Kidney epithelial cell (primary cell): ENCODE measurements around the gene PRAC2. TPM values are rescaled to one million over a fixed set of nuclear protein-coding genes. Genes with fewer than 3 reads are reported as not detected.

ENCODE experiments used
- DNase-seq: peaks from one replicate; pipeline ENCODE4 v3.0.0-alpha.2; 2010; ENCODE audit warnings: low read depth
- H3K27me3 ChIP-seq: 2 replicates; pipeline ENCODE4 v1.6.0; 2011; ENCODE audit warnings: low read length; ENCODE audit not compliant: control insufficient read depth, insufficient read depth
- H3K36me3 ChIP-seq: 2 replicates; pipeline ENCODE4 v1.5.1; 2011; ENCODE audit warnings: low read length; ENCODE audit not compliant: control insufficient read depth, insufficient read depth
- H3K4me3 ChIP-seq: 2 replicates; pipeline ENCODE4 v1.5.1; 2011; ENCODE audit warnings: low read depth, mild to moderate bottlenecking, control low read depth, low read length
- total RNA-seq: library from RNA; depleted of rRNA; stranded (reverse); fragments of >200 nt; gene quantifications from 2 replicates; pipeline ENCODE4 v1.2.3, GENCODE V29; 2015
- TF ChIP-seq, protein P1 (sequence below): IDR thresholded peaks from 2 replicates; pipeline ENCODE4 v1.5.1; 2011; ENCODE audit warnings: mild to moderate bottlenecking, moderate library complexity, low read length, control low read depth, inconsistent platforms; ENCODE audit not compliant: insufficient read depth, poor library complexity, severe bottlenecking

PRAC2 gene
- total RNA-seq, 1 donor from 2014 or later: not detected

DNA sequence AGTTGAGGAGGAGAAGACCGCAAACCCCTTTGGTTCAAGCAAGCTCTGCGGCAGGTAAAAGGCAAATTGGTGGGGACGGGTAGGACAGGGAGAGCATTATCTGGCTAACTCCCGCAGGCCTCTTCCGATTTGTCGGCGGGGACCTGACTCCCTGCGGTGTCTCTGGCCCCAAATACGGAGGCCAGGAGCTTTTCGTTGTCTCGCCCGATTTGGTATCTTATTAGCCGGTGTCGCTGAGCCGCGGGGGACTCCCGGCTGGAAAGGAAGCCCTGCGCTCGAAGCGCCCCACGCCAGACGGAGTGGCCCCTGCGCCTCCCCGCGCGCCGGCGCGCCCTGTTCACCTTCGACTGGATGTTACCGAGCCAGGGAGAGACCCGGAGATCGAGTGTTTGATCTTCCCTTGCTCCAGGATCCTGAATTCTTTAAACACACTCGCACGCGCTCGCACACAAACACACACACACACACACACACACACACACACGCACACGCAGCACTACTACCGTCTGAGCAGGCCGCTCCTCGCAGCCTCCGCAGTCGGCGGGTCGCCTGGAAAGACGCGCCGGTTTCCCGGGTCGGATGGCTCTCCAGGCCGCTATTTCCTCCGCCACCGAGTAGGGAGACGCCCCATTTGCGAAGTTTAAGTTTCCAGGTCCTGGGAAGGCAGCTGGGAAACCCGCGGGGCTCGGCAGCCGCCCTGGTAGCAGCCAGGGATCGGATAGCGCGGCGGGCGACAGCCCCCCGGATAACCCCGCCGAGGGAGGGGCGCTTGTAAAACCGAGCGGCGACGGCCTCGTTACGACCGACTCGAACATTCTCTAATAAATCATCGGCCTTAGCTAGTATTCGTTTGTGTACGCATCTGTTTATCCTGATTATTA, 4.0 kb upstream of the PRAC2 start:
- TF ChIP-seq, protein P1, sequence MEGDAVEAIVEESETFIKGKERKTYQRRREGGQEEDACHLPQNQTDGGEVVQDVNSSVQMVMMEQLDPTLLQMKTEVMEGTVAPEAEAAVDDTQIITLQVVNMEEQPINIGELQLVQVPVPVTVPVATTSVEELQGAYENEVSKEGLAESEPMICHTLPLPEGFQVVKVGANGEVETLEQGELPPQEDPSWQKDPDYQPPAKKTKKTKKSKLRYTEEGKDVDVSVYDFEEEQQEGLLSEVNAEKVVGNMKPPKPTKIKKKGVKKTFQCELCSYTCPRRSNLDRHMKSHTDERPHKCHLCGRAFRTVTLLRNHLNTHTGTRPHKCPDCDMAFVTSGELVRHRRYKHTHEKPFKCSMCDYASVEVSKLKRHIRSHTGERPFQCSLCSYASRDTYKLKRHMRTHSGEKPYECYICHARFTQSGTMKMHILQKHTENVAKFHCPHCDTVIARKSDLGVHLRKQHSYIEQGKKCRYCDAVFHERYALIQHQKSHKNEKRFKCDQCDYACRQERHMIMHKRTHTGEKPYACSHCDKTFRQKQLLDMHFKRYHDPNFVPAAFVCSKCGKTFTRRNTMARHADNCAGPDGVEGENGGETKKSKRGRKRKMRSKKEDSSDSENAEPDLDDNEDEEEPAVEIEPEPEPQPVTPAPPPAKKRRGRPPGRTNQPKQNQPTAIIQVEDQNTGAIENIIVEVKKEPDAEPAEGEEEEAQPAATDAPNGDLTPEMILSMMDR: no peak
- Histone ChIP-seq H3K36me3 (no peaks in the 10 kb centered on the region), H3K27me3 (peaks cover 70% of the 10 kb centered on the region), H3K4me3 (no peak overlapping the region)
- DNase-seq: no peak

DNA sequence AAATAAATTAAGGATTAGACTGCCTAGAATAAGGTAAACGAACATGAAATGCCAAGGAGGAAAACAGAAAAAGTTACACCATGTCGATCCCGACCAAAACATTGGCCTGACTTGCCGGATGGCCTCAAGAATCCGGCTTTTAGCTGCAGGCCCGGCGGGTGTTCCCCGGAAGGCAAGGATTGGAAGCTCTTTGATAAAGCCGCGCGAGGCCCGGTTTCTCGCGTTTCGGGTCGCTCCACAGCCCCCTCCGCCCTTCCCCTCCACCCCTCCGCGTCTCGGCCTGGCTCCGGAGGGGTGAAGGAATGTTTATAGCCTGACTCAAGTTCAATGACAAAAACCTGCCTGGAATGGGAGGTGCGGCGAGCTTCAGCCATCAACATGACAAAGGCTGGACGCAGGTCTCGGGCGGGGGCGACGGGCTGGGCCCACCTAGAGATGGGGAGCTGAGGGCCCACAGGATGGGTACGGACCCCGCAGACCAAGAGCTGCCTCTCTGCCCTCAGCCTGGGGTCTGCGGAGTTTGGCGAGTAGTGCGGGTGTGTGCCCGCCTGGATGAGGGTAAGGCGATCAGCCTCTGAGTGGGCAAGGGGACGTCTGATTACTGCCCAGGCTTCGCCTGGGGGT, 3.2 kb upstream of the PRAC2 start:
- no peaks in the 10 kb centered on the region for H3K36me3 ChIP-seq
- no peak overlapping the region for H3K4me3 ChIP-seq
- TF ChIP-seq, protein P1: no peak
- no peak for DNase-seq
- peaks cover 77% of the 10 kb centered on the region for H3K27me3 ChIP-seq

DNA sequence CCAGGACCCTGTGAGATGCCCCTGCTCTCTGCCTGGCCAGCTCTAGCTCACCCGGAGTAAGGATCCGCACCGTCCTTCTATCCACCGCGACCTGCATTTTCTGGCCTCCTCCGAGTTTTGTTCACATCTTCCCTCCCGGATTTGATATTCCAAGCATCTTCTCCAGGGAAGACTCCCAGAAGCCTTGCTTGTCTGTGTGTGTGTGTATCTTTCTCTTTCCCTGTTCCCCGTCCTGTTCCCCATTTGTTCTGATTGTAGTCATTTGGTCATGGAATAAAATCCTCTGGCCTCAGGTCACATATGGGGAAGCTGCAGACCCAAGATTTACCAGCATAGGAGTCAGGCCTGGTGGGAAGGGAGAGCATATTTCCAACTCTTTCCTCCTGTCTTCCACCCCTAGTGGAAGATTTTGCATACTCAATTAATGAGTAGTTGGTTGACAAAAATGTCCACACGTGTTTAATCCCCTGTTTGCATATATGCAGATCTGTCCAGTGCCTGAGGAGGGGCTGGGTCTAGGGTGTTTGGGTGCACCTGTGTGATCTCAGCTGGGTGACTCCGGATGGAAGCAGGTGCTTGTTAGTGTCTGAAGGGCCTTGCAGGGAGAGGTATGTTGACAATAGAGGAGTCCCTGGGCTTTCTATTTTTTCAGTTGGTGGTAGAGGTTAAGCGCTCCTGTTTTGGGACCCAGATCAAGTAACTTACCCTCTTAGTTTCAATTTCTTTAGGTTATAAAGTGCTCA, 2.5 kb upstream of the PRAC2 start:
- TF ChIP-seq, protein P1: no peak
- H3K4me3 ChIP-seq: no peak overlapping the region
- no peak for DNase-seq
- H3K36me3 ChIP-seq: no peaks in the 10 kb centered on the region
- H3K27me3 ChIP-seq: peaks cover 81% of the 10 kb centered on the region

DNA sequence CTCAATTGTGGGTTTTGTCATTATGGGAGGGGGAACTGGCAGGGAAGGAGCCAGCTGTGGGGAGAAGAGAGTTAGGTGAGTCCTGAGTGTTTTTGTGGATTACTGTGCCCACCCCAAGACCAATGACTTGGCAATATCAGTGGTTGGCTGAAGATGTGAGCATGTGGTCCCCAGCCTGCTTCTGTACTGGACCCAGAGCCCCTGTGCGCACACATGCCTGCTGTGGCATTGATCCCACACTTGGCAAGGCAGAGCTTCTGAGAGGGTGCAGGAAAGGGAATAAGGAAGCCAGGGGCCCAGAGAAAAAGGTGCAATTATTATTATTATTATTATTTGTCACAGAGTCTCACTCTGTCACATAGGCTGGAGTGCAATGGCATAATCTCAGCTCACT, 2.0 kb upstream of the PRAC2 start:
- TF ChIP-seq, protein P1: no peak
- no peak for DNase-seq
- Histone ChIP-seq H3K4me3 (no peak overlapping the region), H3K36me3 (no peaks in the 10 kb centered on the region), H3K27me3 (peaks cover 86% of the 10 kb centered on the region)

DNA sequence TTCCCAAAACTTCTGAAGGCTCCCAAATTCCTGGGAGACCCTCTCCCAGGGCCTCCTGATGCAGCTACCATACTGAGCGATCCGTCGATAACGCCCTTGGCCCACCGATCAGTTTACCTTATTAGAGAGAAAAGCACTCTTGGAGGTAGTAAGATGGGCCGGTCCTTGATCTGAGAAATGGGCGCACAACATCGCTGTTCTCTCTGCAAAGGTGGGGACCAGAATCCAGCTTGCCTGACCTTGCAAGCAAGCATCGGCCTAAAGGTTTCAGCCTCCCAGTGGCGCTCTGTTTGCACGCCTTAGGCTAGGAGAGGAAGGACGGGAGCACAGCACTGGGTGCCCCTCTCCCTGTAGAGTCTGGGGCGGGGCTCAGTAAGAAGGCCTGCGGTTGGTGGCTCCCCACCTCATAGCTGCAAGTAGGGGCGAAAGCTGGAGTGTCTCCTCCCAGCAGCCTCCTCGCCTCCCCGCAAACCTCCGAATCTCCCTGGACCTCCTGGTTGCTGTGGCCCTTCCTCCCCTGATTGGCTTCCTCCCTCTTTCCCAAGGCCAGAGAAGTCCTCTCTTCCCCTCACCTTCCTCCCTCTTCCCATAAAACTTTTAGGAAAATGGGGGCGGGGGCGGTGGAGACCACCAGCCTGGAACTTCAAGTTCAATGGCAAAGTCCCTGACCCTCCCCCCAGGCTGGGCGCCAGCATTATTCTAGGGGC, 631 bp upstream of the PRAC2 start, which contains the start of gene PRAC1:
TSS of gene PRAC1 (minus strand) at position 318 of the 707 bp plus-strand sequence. CDS start at position 192, 126 bp downstream.
- H3K4me3 ChIP-seq: no peak within 1 kb of the TSS
- H3K36me3 ChIP-seq: no peaks in the 10 kb centered on the region
- TF ChIP-seq, protein P1: no peak
- peaks cover 94% of the 10 kb centered on the region for H3K27me3 ChIP-seq
- no peak for DNase-seq
